H1 (cell line): ENCODE results near the gene VAMP2. TPM values are rescaled to one million over a fixed set of nuclear protein-coding genes. Genes with fewer than 3 reads are reported as not detected.

ENCODE experiments used
- CTCF ChIA-PET: fragments of 300-600 bp; sonication (Branson Sonifier 250); formaldehyde crosslinking; loops from one replicate; lab custom pipeline; 2021; ENCODE audit not compliant: partially characterized antibody; lab: Charles Lee
- POLR2A ChIA-PET: fragments of 300-600 bp; sonication (Branson Sonifier 250); formaldehyde crosslinking; loops from one replicate; lab custom pipeline; 2021; ENCODE audit warnings: inconsistent platforms; ENCODE audit not compliant: partially characterized antibody; lab: Charles Lee
- DNase-seq, 2 experiments: peaks; one replicate each; pipeline versions ENCODE4 v3.0.0 to v3.0.0-alpha.2; 2010 to 2022; ENCODE audit warnings: low spot score in 2 of 2, low read depth in 1 of 2, mixed read lengths in 1 of 2
- FAIRE-seq: peaks from 2 replicates; lab custom pipeline; 2011; peaks lifted over from hg19 to GRCh38; lab: Jason Lieb, UNC
- H2AFZ ChIP-seq: 2 replicates; pipeline ENCODE4 v1.8.1; 2012; ENCODE audit warnings: low read length, inconsistent platforms
- H2AK5ac ChIP-seq: 2 replicates; pipeline ENCODE4 v1.6.1; 2013; ENCODE audit warnings: low read depth, low read length
- H2BK120ac ChIP-seq: replicated peaks from 2 replicates; pipeline ENCODE3; 2013; ENCODE audit warnings: low read depth, low read length, inconsistent platforms
- H2BK12ac ChIP-seq: 2 replicates; pipeline ENCODE4 v1.6.1; 2013; ENCODE audit warnings: low read depth, low read length
- H2BK15ac ChIP-seq: 2 replicates; pipeline ENCODE4 v1.6.1; 2013; ENCODE audit warnings: low read length
- H2BK20ac ChIP-seq: 2 replicates; pipeline ENCODE4 v1.6.1; 2013; ENCODE audit warnings: low read length
- H2BK5ac ChIP-seq: 2 replicates; pipeline ENCODE4 v1.6.1; 2013; ENCODE audit warnings: low read depth, low read length
- H3K14ac ChIP-seq: 2 replicates; pipeline ENCODE4 v1.6.1; 2013; ENCODE audit warnings: inconsistent platforms; ENCODE audit not compliant: insufficient read length
- H3K18ac ChIP-seq: 2 replicates; pipeline ENCODE4 v1.6.1; 2013; ENCODE audit warnings: low read length; ENCODE audit errors: extremely low read depth
- H3K23ac ChIP-seq: 2 replicates; pipeline ENCODE4 v1.6.1; 2013; ENCODE audit warnings: inconsistent platforms; ENCODE audit not compliant: insufficient read length
- H3K23me2 ChIP-seq: 2 replicates; pipeline ENCODE4 v1.6.1; 2013; ENCODE audit warnings: low read depth, low read length
- H3K27ac ChIP-seq: 2 replicates; pipeline ENCODE4 v1.6.1; 2011; ENCODE audit warnings: low read depth, low read length, inconsistent platforms
- H3K27me3 ChIP-seq, 4 experiments: replicated peaks in 1 of 4; 1 replicate in 1 of 4; 2 replicates in 3 of 4; pipeline versions ENCODE4 v1.6.1 to v1.8.1; 2011 to 2013; ENCODE audit warnings: low read length in 3 of 4, mild to moderate bottlenecking in 3 of 4, inconsistent platforms in 2 of 4, mixed read lengths in 2 of 4, moderate library complexity in 1 of 4; ENCODE audit not compliant: control insufficient read depth in 3 of 4, insufficient read depth in 3 of 4; ENCODE audit errors: extremely low read depth in 1 of 4
- H3K36me3 ChIP-seq, 4 experiments: 2 replicates each; pipeline versions ENCODE4 v1.6.1 to v1.8.1; 2011 to 2013; ENCODE audit warnings: mild to moderate bottlenecking in 4 of 4, low read length in 3 of 4, moderate library complexity in 2 of 4, control low read depth in 1 of 4, inconsistent platforms in 1 of 4; ENCODE audit not compliant: insufficient read depth in 4 of 4, control insufficient read depth in 2 of 4
- H3K4ac ChIP-seq: replicated peaks from 2 replicates; pipeline ENCODE3; 2013; ENCODE audit warnings: low read length, low read depth, mixed read lengths, inconsistent platforms; ENCODE audit not compliant: insufficient read length
- H3K4me1 ChIP-seq, 4 experiments: replicated peaks in 1 of 4; 1 replicate in 1 of 4; 2 replicates in 3 of 4; pipeline versions ENCODE4 v1.6.1 to v1.8.1; 2011 to 2013; ENCODE audit warnings: low read length in 3 of 4, inconsistent platforms in 2 of 4, mixed read lengths in 1 of 4; ENCODE audit not compliant: insufficient read depth in 4 of 4, control insufficient read depth in 3 of 4
- H3K4me2 ChIP-seq, 2 experiments: 2 replicates each; pipeline versions ENCODE4 v1.6.1 to v1.8.1; 2011 to 2013; ENCODE audit warnings: low read depth in 2 of 2, low read length in 2 of 2, control low read depth in 1 of 2, inconsistent platforms in 1 of 2, mild to moderate bottlenecking in 1 of 2; ENCODE audit not compliant: insufficient read depth in 1 of 2
- H3K4me3 ChIP-seq, 4 experiments: fragments of 200-600, 300-600 bp in 1 of 4; sonication (generic), shearing (Covaris generic), sonication (Bioruptor Twin) in 1 of 4; 2 replicates each; pipeline versions ENCODE4 v1.5.1 to v1.8.1; 2011 to 2016; ENCODE audit warnings: low read length in 4 of 4, low read depth in 3 of 4, control low read depth in 2 of 4, inconsistent platforms in 2 of 4, mild to moderate bottlenecking in 2 of 4, mixed read lengths in 1 of 4, moderate library complexity in 1 of 4; ENCODE audit not compliant: insufficient read depth in 2 of 4; ENCODE audit errors: extremely low read depth in 1 of 4
- H3K56ac ChIP-seq: replicated peaks from 2 replicates; pipeline ENCODE3; 2013; ENCODE audit warnings: low read depth, mild to moderate bottlenecking, mixed read lengths, low read length, inconsistent platforms; ENCODE audit not compliant: insufficient read length
- H3K79me1 ChIP-seq: 2 replicates; pipeline ENCODE4 v1.6.1; 2013; ENCODE audit warnings: low read depth, low read length, control low read depth
- H3K79me2 ChIP-seq, 2 experiments: 2 replicates each; pipeline versions ENCODE4 v1.6.1 to v1.8.1; 2012 to 2013; ENCODE audit warnings: low read length in 2 of 2, mild to moderate bottlenecking in 2 of 2, inconsistent platforms in 1 of 2; ENCODE audit not compliant: insufficient read depth in 2 of 2, control insufficient read depth in 1 of 2
- H3K9ac ChIP-seq, 4 experiments: replicated peaks in 1 of 4; 1 replicate in 1 of 4; 2 replicates in 3 of 4; pipeline versions ENCODE4 v1.6.1 to v1.8.1; 2011 to 2013; ENCODE audit warnings: low read depth in 3 of 4, low read length in 3 of 4, control low read depth in 2 of 4, mild to moderate bottlenecking in 2 of 4, moderate library complexity in 2 of 4, inconsistent platforms in 1 of 4; ENCODE audit errors: extremely low read depth in 1 of 4
- H3K9me3 ChIP-seq, 2 experiments: 2 replicates each; pipeline versions ENCODE4 v1.6.1 to v1.8.1; 2012 to 2013; ENCODE audit warnings: mild to moderate bottlenecking in 2 of 2, moderate library complexity in 2 of 2, control low read depth in 1 of 2, inconsistent platforms in 1 of 2, low read depth in 1 of 2, low read length in 1 of 2, mixed read lengths in 1 of 2; ENCODE audit not compliant: insufficient read depth in 2 of 2
- H4K20me1 ChIP-seq, 2 experiments: replicated peaks in 1 of 2; 2 replicates each; pipeline versions ENCODE3 to v1.8.1; 2011 to 2013; ENCODE audit warnings: inconsistent platforms in 2 of 2, low read length in 2 of 2, mild to moderate bottlenecking in 1 of 2; ENCODE audit not compliant: insufficient read depth in 2 of 2, control insufficient read depth in 1 of 2
- H4K5ac ChIP-seq: 2 replicates; pipeline ENCODE4 v1.6.1; 2013; ENCODE audit warnings: low read length, low read depth, mixed read lengths, inconsistent platforms; ENCODE audit not compliant: insufficient read length
- H4K8ac ChIP-seq: 2 replicates; pipeline ENCODE4 v1.8.0; 2013; ENCODE audit warnings: mild to moderate bottlenecking, moderate library complexity, low read length, inconsistent platforms; ENCODE audit not compliant: insufficient read depth; ENCODE audit errors: extremely low read depth
- H4K91ac ChIP-seq: replicated peaks from 2 replicates; pipeline ENCODE3; 2013; ENCODE audit warnings: low read length, mixed read lengths, inconsistent platforms; ENCODE audit not compliant: insufficient read length
- ASH2L ChIP-seq: fragments of 200-600, 300-600 bp; sonication (generic); IDR thresholded peaks from one replicate; pipeline ENCODE4 v1.7.1; 2017; ENCODE audit warnings: low read length
- EGR1 ChIP-seq: IDR thresholded peaks from 2 replicates; pipeline ENCODE4 v1.6.1; 2011; ENCODE audit warnings: low read depth, low read length, borderline replicate concordance
- GABPA ChIP-seq: IDR thresholded peaks from 2 replicates; pipeline ENCODE4 v1.6.1; 2011; ENCODE audit warnings: mild to moderate bottlenecking, low read length, moderate library complexity, borderline replicate concordance; ENCODE audit not compliant: insufficient read depth
- KDM4A ChIP-seq: IDR thresholded peaks from one replicate; pipeline ENCODE4 v1.7.1; 2012; ENCODE audit warnings: low read depth, mild to moderate bottlenecking, moderate library complexity, low read length, inconsistent platforms; ENCODE audit not compliant: severe bottlenecking
- NANOG ChIP-seq: IDR thresholded peaks from 2 replicates; pipeline ENCODE4 v1.6.1; 2011; ENCODE audit warnings: low read length, low read depth, mild to moderate bottlenecking, inconsistent platforms; ENCODE audit not compliant: insufficient read depth, poor library complexity, severe bottlenecking
- POLR2A ChIP-seq, 2 experiments: IDR thresholded peaks; 1 replicate in 1 of 2; 2 replicates in 1 of 2; pipeline ENCODE4 v1.6.1; 2011; ENCODE audit warnings: low read depth in 2 of 2, low read length in 2 of 2, mild to moderate bottlenecking in 2 of 2; ENCODE audit errors: control extremely low read depth in 1 of 2
- RBBP5 ChIP-seq: IDR thresholded peaks from 2 replicates; pipeline ENCODE4 v1.7.1; 2012; ENCODE audit warnings: low read depth, mild to moderate bottlenecking, inconsistent platforms, low read length, moderate library complexity, borderline replicate concordance
- TBP ChIP-seq: IDR thresholded peaks from 2 replicates; pipeline ENCODE4 v1.6.1; 2011; ENCODE audit warnings: low read depth, low read length, improper control_type of control experiment
- TCF12 ChIP-seq: IDR thresholded peaks from 2 replicates; pipeline ENCODE4 v1.6.1; 2011; ENCODE audit warnings: low read depth, mild to moderate bottlenecking, low read length
- WGBS, 2 experiments: shearing (Covaris generic) in 1 of 2; methylation state at CpG; one replicate each; pipeline versions ENCODE4 v1.1.6 to v1.1.7; 2013 to 2015; ENCODE audit warnings: low lambda C conversion rate in 2 of 2, mixed read lengths in 2 of 2, inconsistent platforms in 1 of 2, low coverage in 1 of 2, missing lambda C conversion rate in 1 of 2; ENCODE audit not compliant: insufficient replicate concordance in 2 of 2, insufficient coverage in 1 of 2, insufficient read length in 1 of 2; ENCODE audit errors: extremely low coverage in 1 of 2, missing lambda C conversion rate in 1 of 2; 5-methylcytosine and 5-hydroxymethylcytosine counted together
- polyA plus RNA-seq, 7 experiments: library from polyadenylated mRNA; depleted of rRNA in 3 of 7; stranded (reverse) in 5 of 7; unstranded in 2 of 7; fragments of >200 nt in 5 of 7; fragments of 200-250 nt in 2 of 7; gene quantifications; 1 replicate in 5 of 7; 2 replicates in 1 of 7; 4 replicates in 1 of 7; pipeline versions ENCODE4 v1.2.1 to v1.2.3, GENCODE V29; 2011 to 2013; ENCODE audit warnings: missing spikeins in 2 of 7, mixed read lengths in 2 of 7
- total RNA-seq: library from RNA; stranded (reverse); fragmentation: NEBNext Ultra II Directional; extraction: Animal tissue kit (Norgen Biotek cat#: 25700); gene quantifications from 2 replicates; pipeline ENCODE4 v1.2.1, GENCODE V29; 2021

VAMP2 gene
- total and polyA plus RNA-seq, 2 of the 8 experiments (the other 6 are each of a cell fraction or from before 2014, with no cell fraction given): 19.3 to 20.5 TPM

DNA sequence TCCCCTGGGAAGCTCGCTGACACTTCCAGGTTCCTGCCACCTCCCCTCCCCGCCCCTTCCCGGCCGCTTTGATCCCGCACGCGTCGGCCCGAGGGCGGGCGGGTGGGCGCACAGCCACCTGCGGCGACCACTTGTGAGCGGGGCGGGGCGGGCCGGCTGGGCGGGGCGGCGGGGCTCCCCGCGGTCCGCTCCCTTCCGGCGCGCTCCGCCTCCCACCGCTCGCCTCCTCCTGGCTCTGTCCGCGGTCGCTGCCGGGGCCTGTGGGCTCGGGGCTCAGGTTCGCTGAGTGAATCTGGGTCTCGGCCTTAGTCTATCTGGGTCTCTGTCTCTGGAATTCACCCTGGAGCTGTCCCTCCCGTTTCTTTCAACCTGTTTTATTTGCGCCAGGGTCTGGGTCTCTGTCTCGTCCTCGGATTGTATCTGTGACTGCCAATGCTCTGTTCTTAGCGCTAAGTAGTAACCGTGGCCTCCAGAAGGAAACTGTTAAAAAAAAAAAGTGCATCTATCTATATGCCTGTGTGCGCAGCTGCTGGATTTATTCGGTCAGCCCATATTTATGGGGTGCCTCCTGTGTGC lies 36.2 kb downstream of the VAMP2 start:
- FAIRE-seq (no peak), DNase-seq (peak in 1 of 2 experiments; percentile 76)
- H2AK5ac ChIP-seq: no peak overlapping the region
- peak overlapping the region; percentile 88 to 93 for H3K4me2 ChIP-seq
- POLR2A ChIA-PET: interaction anchor here (0.6 to 2.4 kb wide), 6 partner anchors 13 to 122 kb away, joined by 3 to 14 read pairs (median 3); partner anchors contain the start of gene AURKB
- no peaks in the 10 kb centered on the region for H3K79me1 ChIP-seq
- no peak overlapping the region for H3K56ac ChIP-seq
- 0 out of 2 replicates have a peak overlapping the region, but pooled peaks have one; percentile 60 for H2BK12ac ChIP-seq
- 4% methylated on average over 30 of the region's 45 CpGs; no CpG with 5 or more reads in 1 of the 2 experiments for WGBS, 2 experiments
- no peak overlapping the region for H3K14ac ChIP-seq
- H3K27me3 ChIP-seq: peaks cover 30 to 54% (median 51%) of the 10 kb centered on the region in 4 experiments
- no peak overlapping the region for H3K4ac ChIP-seq
- no peak overlapping the region for H3K23ac ChIP-seq
- H2BK5ac ChIP-seq: no peak overlapping the region
- H3K27ac ChIP-seq: no peak overlapping the region
- no peak overlapping the region for H4K91ac ChIP-seq
- H4K8ac ChIP-seq: no peak overlapping the region; the same call in 1 of the 2 replicates
- no peak overlapping the region for H2BK20ac ChIP-seq
- H2BK15ac ChIP-seq: no peak overlapping the region
- H3K9ac ChIP-seq: no peak overlapping the region
- H3K79me2 ChIP-seq: no peaks in the 10 kb centered on the region
- CTCF ChIA-PET: interaction anchor here (0.6 to 4.3 kb wide), 14 partner anchors 7 to 408 kb away, joined by 3 to 26 read pairs (median 3); partner anchors contain the start of gene ALOXE3
- peaks cover 34% of the 10 kb centered on the region for H3K23me2 ChIP-seq
- H4K20me1 ChIP-seq: peaks cover 3 to 5% of the 10 kb centered on the region in 2 experiments
- peak overlapping the region; percentile 48; the same call in 1 of the 2 replicates for H3K18ac ChIP-seq
- no peak overlapping the region for H2BK120ac ChIP-seq
- no peaks in the 10 kb centered on the region for H3K9me3 ChIP-seq
- peaks cover 0 to 24% (median 12%) of the 10 kb centered on the region in 4 experiments; a peak in 6 of 7 replicates for H3K4me1 ChIP-seq
- H2AFZ ChIP-seq: no peak overlapping the region
- no peaks in the 10 kb centered on the region for H3K36me3 ChIP-seq
- H3K4me3 ChIP-seq: peak overlapping the region; percentile 54 to 89 (median 82)
- H4K5ac ChIP-seq: no peak overlapping the region
- TF ChIP-seq RBBP5 (0 out of 2 replicates have a peak, but pooled peaks have one; percentile 6), KDM4A (peak; percentile 5), NANOG (no peak), TBP (no peak; the same call in 1 of the 2 replicates), POLR2A (IDR thresholded peaks at IDR 0.05; ENCODE audit: control extremely low read depth in 1 of 2, low read depth in 2 of 2, low read length in 2 of 2) (no peak), EGR1 (no peak), GABPA (no peak), TCF12 (no peak), ASH2L (no peak)
